HG03342 (cell line): Measurements from ENCODE around the gene ANO2.

Source experiments
- ATAC-seq: cut with Tn5 transposase; IDR thresholded peaks from one replicate; pipeline ENCODE4 v1.9.1; 2021; ENCODE audit warnings: mild to moderate bottlenecking, moderate library complexity; ENCODE audit not compliant: unreplicated experiment

The ANO2 gene

DNA sequence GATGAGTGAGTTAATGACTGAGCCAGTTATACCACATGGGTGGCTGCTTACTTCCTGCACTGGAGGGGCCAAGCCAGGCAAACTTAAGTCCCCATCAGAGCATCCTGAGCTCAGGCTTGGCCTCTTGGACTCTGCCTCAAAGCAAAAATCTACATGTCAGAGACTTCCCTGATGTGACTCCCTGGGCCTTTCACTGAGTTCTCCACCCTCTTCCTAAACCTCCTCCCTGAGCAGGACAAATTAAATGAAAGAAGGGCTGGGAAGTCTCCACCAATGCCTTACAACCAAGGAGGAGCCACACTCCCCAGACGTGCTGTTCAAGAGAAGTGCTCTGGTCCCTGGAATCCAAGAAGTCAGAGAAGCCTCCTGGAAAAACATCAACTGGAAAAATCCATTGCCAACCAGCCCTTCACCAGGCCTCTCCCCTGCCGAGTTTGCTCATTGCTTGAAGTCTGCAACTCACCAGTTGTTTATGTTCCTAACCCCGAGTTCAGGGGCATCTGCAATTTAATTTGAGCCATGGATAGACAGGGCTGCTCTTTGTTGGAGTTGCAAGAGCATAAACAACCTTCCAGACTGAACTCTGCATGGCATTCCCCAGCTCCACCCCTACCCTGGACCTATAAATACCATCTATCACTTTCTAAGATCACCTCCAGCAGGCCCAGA, 160.5 kb downstream of the ANO2 start:
- ATAC-seq, result no peak

GRCh38 chr12:5783289-5783920, 161.7 kb downstream of the ANO2 start:
- ATAC-seq, result no peak

DNA sequence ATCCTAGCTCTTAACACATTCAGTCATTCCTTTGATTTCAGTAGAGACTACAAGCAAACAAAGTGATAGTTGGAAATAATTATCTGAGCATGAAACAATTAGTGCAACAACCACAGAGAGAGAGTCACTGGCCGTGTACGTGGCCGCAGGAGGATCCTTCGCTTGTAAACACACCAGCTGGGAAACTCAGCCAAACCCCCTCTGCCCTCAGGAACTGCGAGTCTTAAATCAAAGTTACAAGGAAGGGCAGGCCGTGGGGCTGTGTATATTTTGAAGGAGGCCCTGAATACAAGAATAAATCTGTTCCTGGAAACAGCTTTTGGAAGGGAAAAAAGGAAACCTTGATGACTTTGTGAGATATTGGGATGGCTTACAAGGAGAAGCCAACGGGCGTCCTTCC, 164.5 kb downstream of the ANO2 start:
- ATAC-seq, result no peak

GRCh38 chr12:5779401-5779800, 165.7 kb downstream of the ANO2 start:
- no peak for ATAC-seq

DNA sequence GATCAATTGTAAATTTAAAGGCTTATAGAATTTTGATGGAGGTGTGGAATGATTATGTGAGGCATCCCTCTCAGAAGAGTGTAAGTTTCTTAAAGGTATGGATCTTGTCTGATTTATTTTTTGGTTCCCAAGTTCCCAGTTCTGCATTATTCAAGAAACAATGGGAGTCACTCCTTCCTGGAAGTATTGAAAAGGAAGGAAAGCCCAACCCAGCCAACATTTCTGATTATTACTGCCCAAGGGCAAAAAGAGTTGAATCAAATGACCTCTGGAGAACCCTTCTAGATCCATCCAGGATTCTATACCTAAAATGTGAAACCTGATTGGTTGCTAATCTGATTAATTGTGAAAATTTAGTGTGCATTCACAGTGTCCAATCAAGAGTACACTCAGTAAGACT, 166.2 kb downstream of the ANO2 start:
- ATAC-seq, result no peak

DNA sequence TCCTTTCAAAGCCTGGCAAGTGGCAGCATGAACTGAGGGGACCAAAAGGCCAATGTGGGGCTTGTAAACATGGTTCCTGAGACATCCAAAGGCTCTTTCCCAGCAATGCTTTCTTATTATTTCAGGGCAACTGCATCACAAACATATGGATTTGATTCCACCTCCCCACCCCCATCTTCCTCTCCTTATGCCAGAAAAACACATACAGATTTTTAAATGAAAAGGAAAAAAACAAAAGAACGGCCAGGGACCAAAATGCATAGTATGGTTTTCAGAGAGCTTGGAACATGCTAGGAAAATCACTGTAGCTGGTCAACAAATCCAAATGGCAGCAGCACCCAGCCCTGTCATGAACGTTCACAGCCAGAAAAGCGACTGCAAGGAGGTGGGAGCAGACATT, 167.6 kb downstream of the ANO2 start:
- ATAC-seq, result no peak

- no peak for ATAC-seq
Measured at GRCh38 chr12:5776091-5776490, 169.0 kb downstream of the ANO2 start.

GRCh38 chr12:5773550-5773949, 171.5 kb downstream of the ANO2 start:
- no peak for ATAC-seq

- no peak for ATAC-seq
Measured at GRCh38 chr12:5771756-5772155, 173.3 kb downstream of the ANO2 start.

GRCh38 chr12:5770727-5771126, 174.3 kb downstream of the ANO2 start:
- no peak for ATAC-seq

GRCh38 chr12:5768581-5769196, 176.4 kb downstream of the ANO2 start:
- ATAC-seq, result no peak

DNA sequence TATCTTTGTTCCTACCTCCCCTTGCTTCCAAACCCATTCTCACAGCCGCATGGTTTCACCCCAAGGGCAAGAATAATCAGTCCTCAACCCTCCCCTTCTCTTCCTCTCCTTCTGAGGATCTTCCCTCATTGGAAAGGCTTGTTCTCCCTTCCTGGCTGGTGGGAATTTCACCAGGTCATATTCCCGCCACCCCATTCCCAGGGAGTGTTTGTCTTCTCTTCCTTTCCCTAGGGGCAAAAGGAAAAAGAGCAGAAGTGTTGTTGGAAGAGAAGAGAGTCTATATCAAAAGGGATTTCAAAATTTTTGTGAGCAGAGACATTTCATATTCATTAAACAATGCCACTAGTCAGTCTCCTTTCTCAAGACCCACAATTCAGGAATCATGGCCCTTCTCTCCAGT, 176.9 kb downstream of the ANO2 start:
- ATAC-seq, result no peak

DNA sequence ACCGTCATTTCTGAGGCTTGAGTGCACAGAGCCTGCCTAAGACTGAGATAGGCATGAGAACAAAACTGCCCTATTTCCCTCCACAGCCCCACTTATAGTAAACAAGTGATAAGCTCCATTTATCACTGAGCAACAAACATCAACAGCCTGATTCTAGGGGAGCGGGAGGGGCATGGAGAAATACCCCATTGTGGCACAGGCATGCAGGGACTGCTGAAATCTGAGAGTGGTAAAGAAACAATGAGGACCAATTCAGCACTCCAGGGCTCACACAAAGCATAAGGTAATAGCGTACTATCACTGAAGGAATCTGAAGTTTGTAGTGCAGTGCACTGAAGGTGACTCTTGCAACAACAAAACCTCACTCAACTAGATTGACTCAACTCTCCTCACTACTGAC, 186.7 kb downstream of the ANO2 start:
- ATAC-seq, result no peak

DNA sequence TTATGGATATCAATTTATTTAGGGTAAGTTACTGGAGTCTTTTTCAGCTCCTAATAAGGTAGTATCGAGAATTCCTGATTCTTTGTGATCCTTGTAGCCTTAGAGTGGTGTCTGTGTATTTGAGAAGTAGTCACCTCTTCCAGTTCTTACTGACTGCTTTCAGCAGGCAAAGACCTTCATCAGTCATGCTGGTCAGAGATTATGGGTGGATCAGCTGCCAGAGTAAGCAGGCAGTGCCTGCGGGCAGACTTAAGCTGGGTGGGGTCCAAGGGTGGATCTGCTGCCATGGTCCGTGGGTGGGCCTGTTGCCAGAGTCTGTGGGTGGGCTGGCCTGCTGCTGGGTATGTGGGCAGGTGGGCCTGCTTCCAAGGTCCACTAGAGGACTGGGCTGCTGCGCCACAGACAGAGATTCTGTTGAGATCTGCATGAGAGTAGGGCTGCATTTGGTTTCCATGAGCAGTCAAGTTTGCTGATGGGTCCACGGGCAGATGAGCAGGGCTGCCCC, 188.7 kb downstream of the ANO2 start:
- no peak for ATAC-seq

DNA sequence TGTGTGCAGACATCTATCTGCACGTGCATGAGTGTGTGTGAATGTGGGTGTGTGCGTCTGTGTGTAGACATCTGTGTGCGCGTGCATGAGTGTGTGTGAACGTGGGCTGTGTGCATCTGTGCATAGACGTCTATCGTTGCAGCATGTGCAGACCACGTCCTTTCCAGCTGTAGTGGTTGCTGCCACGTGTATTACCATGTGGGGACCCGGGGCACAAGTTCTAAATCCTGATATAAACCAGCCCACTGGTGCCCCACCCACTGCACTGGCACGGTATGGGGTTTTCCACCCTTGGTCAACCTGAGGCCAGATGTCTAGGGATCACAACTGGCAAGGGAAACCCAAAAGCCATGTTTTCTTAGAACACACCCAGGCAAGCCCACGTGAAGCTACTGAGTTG, 197.0 kb downstream of the ANO2 start:
- no peak for ATAC-seq

GRCh38 chr12:5746917-5747316, 198.1 kb downstream of the ANO2 start:
- ATAC-seq, result no peak

DNA sequence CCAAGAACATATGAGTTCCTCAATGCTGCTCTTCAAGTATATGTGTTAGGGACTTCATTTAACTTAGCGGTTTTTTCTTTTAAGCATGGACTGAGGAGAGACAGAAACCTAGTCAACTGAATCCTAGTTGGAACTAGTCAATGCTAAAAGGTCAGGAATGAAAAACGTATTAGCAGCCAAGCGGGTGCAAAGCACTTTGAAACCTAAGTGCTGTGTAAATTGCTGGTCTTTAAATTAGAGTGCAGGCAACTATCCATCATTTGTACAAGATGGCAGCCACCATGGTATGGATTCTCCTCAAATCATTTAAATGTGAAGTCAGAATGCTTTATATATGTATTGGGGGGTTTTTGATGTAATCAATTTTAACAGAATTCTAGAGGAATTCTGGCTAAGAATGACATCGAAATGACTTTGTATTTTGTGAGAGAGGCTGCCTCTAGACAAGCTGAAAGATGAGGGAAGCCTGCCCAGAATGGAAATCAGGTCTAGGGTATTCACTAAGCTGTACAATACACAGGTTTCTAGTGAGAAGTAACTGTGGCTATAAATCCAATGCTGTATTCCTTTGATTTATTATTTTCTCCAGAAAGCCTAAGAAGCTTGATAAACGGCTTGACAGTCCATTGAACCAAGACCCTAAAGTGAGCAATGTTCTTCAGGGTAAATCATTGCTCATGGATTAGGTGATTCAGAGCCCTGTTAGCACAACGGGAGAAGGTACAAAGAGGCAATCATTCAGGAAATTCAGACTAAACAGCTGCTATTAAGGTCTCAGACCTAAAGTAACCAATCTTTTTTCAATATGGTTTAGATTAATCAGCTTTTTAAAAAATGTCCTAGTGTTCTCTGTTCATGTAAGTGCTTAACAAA, 198.8 kb downstream of the ANO2 start:
- no peak for ATAC-seq

GRCh38 chr12:5745251-5745888, 199.7 kb downstream of the ANO2 start:
- ATAC-seq, result no peak

DNA sequence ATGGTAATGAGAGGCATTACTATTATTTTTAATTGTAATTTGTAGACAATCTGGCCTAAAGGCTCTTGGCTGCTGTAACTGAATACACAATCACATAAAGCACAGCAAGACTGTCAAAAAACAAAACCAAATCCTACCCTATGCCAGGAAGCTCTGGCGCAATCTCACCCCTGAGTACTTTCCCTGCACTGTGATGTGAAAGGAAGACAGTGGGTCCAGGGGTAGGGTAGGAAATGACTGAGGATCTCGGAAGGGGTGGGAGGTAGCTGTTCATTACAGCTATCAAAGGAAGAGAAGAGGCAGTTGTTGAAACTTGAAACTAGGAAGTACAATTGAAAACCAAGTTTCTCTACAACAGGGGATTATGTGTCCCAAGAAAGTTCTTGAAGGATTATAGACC, 202.8 kb downstream of the ANO2 start:
- ATAC-seq, result no peak

GRCh38 chr12:5739917-5740316, 205.1 kb downstream of the ANO2 start:
- ATAC-seq, result no peak

DNA sequence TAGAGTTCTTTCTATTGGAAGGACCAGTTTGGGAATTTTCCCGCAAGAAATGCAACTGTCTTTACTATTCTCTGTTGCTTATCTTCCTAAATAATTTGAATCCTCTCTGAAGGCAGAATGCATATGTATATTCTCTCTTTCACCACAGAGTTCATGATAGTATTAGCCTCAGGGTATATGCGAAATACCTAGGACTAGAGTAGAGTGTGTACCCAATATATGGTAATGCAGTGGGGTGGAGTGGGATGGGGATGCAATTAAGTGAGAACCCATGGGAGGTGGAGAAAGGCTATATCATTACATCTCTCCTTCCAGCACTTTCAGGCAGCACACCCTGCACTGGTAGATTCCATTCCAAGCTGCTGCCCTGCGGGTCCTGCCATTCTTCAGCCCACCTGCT, 207.3 kb downstream of the ANO2 start:
- no peak for ATAC-seq
